ENCODE measurements around the gene HS3ST6.
"Not testable (repeated sequence)": the region's sequence is repeated elsewhere in the genome, so short reads cannot be mapped to it uniquely, and the experiment has no call there.

The HS3ST6 gene

GRCh38 chr16:1924095-1924494 is 5.9 kb upstream of the HS3ST6 start:
- no peak for DNase-seq

- DNase-seq, result no peak
Observed at GRCh38 chr16:1923299-1924034, 5.3 kb upstream of the HS3ST6 start.

- no peak for DNase-seq
Observed at GRCh38 chr16:1922357-1922756, 4.1 kb upstream of the HS3ST6 start.

- DNase-seq, result no peak
Observed at GRCh38 chr16:1920727-1921171, 2.5 kb upstream of the HS3ST6 start.

GRCh38 chr16:1920122-1920521 is 1.9 kb upstream of the HS3ST6 start:
- DNase-seq, result not testable (repeated sequence)

- DNase-seq, result no peak
Observed at GRCh38 chr16:1919327-1919998, 1.2 kb upstream of the HS3ST6 start.

GRCh38 chr16:1917665-1918350 is 407 bp downstream of the HS3ST6 start:
- DNase-seq, result no peak

GRCh38 chr16:1917056-1917664 is 1.1 kb downstream of the HS3ST6 start:
- DNase-seq, result no peak

- no peak for DNase-seq
Observed at GRCh38 chr16:1916640-1916990, 1.6 kb downstream of the HS3ST6 start.

- DNase-seq, result no peak
Observed at GRCh38 chr16:1915732-1916639, 2.2 kb downstream of the HS3ST6 start.

GRCh38 chr16:1914988-1915387 is 3.2 kb downstream of the HS3ST6 start:
- DNase-seq, result no peak

- no peak for DNase-seq
Observed at GRCh38 chr16:1914084-1914608, 4.1 kb downstream of the HS3ST6 start.

- no peak for DNase-seq
Observed at GRCh38 chr16:1913327-1914083, 4.7 kb downstream of the HS3ST6 start.

GRCh38 chr16:1912215-1912543 is 6.0 kb downstream of the HS3ST6 start:
- DNase-seq, result no peak

GRCh38 chr16:1911467-1912214 is 6.6 kb downstream of the HS3ST6 start:
- no peak for DNase-seq

- DNase-seq, result no peak
Observed at GRCh38 chr16:1909561-1910231, 8.5 kb downstream of the HS3ST6 start.

GRCh38 chr16:1908983-1909382 is 9.2 kb downstream of the HS3ST6 start:
- DNase-seq, result no peak

- no peak for DNase-seq
Observed at GRCh38 chr16:1908184-1908583, 10.0 kb downstream of the HS3ST6 start.

GRCh38 chr16:1907226-1907860 is 10.9 kb downstream of the HS3ST6 start:
- no peak for DNase-seq

- DNase-seq, result no peak
Observed at GRCh38 chr16:1906846-1907165, 11.4 kb downstream of the HS3ST6 start.
